Activated T-cell treated with anti-CD3 and anti-CD28 coated beads, Interleukin-2, amount 50 U/mL, for 4 hours (primary cell): Measurements from ENCODE around the gene SLC2A5. TPM values are rescaled to one million over a fixed set of nuclear protein-coding genes. Genes with fewer than 3 reads are reported as not detected.
A peak's percentile ranks its signal among the peaks of the same experiment; 100 is the strongest.

ENCODE experiments used
- ATAC-seq, 2 donors: fragments of 200-7000 bp; cut with Tn5 transposase; one replicate each; pipeline ENCODE4 v1.10.0; 2021
- DNase-seq: peaks from one replicate; pipeline ENCODE4 v3.0.0-alpha.2; 2020
- H3K27me3 Mint-ChIP-seq: one replicate; pipeline ENCODE4 v1.8.0; 2021; ENCODE audit warnings: low read depth, mixed read lengths
- H3K36me3 Mint-ChIP-seq: one replicate; pipeline ENCODE4 v1.8.0; 2022; ENCODE audit warnings: mixed read lengths; ENCODE audit not compliant: insufficient read depth
- H3K4me1 Mint-ChIP-seq: one replicate; pipeline ENCODE4 v1.8.0; 2021; ENCODE audit warnings: low read depth, mixed read lengths
- H3K4me3 Mint-ChIP-seq: one replicate; pipeline ENCODE4 v1.8.0; 2021; ENCODE audit warnings: mild to moderate bottlenecking, moderate library complexity, mixed read lengths
- H3K9me3 Mint-ChIP-seq: one replicate; pipeline ENCODE4 v1.8.0; 2021; ENCODE audit warnings: mixed read lengths
- total RNA-seq, 3 donors: library from RNA; stranded (reverse); gene quantifications; one replicate each; pipeline ENCODE4 v1.2.1, GENCODE V29; 2021

SLC2A5 gene
- total RNA-seq = not detected

- peaks cover 5% of the 10 kb centered on the region for H3K4me1 Mint-ChIP-seq
- no peaks in the 10 kb centered on the region for H3K27me3 Mint-ChIP-seq
- no peaks in the 10 kb centered on the region for H3K9me3 Mint-ChIP-seq
- ATAC-seq (no peak), DNase-seq (no peak)
- peak within 1 kb of the TSS; percentile 30 for H3K4me3 Mint-ChIP-seq
- H3K36me3 Mint-ChIP-seq = no peaks in the 10 kb centered on the region
Observed at GRCh38 chr1:9069326-9070100, at the start of gene SLC2A5. Gene SLC2A5, minus strand, starts transcription at chr1:9069635. Its CDS starts 99 bp downstream, at chr1:9069536.

- no peak overlapping the region for H3K4me3 Mint-ChIP-seq
- ATAC-seq (no peak), DNase-seq (no peak)
- no peaks in the 10 kb centered on the region for H3K27me3 Mint-ChIP-seq
- H3K4me1 Mint-ChIP-seq = peaks cover 17% of the 10 kb centered on the region
- no peaks in the 10 kb centered on the region for H3K36me3 Mint-ChIP-seq
- H3K9me3 Mint-ChIP-seq = no peaks in the 10 kb centered on the region
Observed at GRCh38 chr1:9118186-9118585, 48.8 kb upstream of the SLC2A5 start.

GRCh38 chr1:9115351-9116205 lies 46.1 kb upstream of the SLC2A5 start:
- no peak for DNase-seq
- no peaks in the 10 kb centered on the region for H3K9me3 Mint-ChIP-seq
- no peaks in the 10 kb centered on the region for H3K27me3 Mint-ChIP-seq
- H3K36me3 Mint-ChIP-seq = no peaks in the 10 kb centered on the region
- ATAC-seq = no peak
- H3K4me3 Mint-ChIP-seq = no peak overlapping the region
- peaks cover 2% of the 10 kb centered on the region for H3K4me1 Mint-ChIP-seq

- Mint-ChIP-seq H3K27me3 (no peaks in the 10 kb centered on the region), H3K9me3 (no peaks in the 10 kb centered on the region), H3K36me3 (peaks cover 5% of the 10 kb centered on the region), H3K4me1 (no peaks in the 10 kb centered on the region), H3K4me3 (no peak overlapping the region)
- DNase-seq (no peak), ATAC-seq (no peak)
Observed at GRCh38 chr1:9112961-9113880, 43.8 kb upstream of the SLC2A5 start.

GRCh38 chr1:9111957-9112356 lies 42.5 kb upstream of the SLC2A5 start:
- ATAC-seq = no peak
- H3K36me3 Mint-ChIP-seq = peaks cover 7% of the 10 kb centered on the region
- no peak for DNase-seq
- no peak overlapping the region for H3K4me3 Mint-ChIP-seq
- no peaks in the 10 kb centered on the region for H3K27me3 Mint-ChIP-seq
- H3K9me3 Mint-ChIP-seq = no peaks in the 10 kb centered on the region
- H3K4me1 Mint-ChIP-seq = no peaks in the 10 kb centered on the region

GRCh38 chr1:9111357-9111691 lies 41.9 kb upstream of the SLC2A5 start:
- Mint-ChIP-seq H3K4me3 (no peak overlapping the region), H3K9me3 (no peaks in the 10 kb centered on the region), H3K4me1 (no peaks in the 10 kb centered on the region), H3K36me3 (peaks cover 9% of the 10 kb centered on the region), H3K27me3 (no peaks in the 10 kb centered on the region)
- no peak for DNase-seq
- no peak for ATAC-seq

GRCh38 chr1:9110669-9111356 lies 41.4 kb upstream of the SLC2A5 start:
- Mint-ChIP-seq H3K27me3 (no peaks in the 10 kb centered on the region), H3K4me1 (no peaks in the 10 kb centered on the region), H3K36me3 (peaks cover 9% of the 10 kb centered on the region), H3K9me3 (no peaks in the 10 kb centered on the region), H3K4me3 (no peak overlapping the region)
- peak; percentile 85 for DNase-seq
- ATAC-seq = peak; percentile 76 to 88

GRCh38 chr1:9108056-9108665 lies 38.7 kb upstream of the SLC2A5 start:
- no peaks in the 10 kb centered on the region for H3K9me3 Mint-ChIP-seq
- no peak overlapping the region for H3K4me3 Mint-ChIP-seq
- no peak for DNase-seq
- ATAC-seq = no peak
- peaks cover 9% of the 10 kb centered on the region for H3K36me3 Mint-ChIP-seq
- H3K4me1 Mint-ChIP-seq = no peaks in the 10 kb centered on the region
- no peaks in the 10 kb centered on the region for H3K27me3 Mint-ChIP-seq

GRCh38 chr1:9107136-9107535 lies 37.7 kb upstream of the SLC2A5 start:
- ATAC-seq = no peak
- H3K4me3 Mint-ChIP-seq = no peak overlapping the region
- no peaks in the 10 kb centered on the region for H3K9me3 Mint-ChIP-seq
- DNase-seq = no peak
- H3K36me3 Mint-ChIP-seq = peaks cover 12% of the 10 kb centered on the region
- H3K4me1 Mint-ChIP-seq = no peaks in the 10 kb centered on the region
- no peaks in the 10 kb centered on the region for H3K27me3 Mint-ChIP-seq

GRCh38 chr1:9106286-9106685 lies 36.9 kb upstream of the SLC2A5 start:
- Mint-ChIP-seq H3K9me3 (no peaks in the 10 kb centered on the region), H3K4me1 (no peaks in the 10 kb centered on the region), H3K36me3 (peaks cover 12% of the 10 kb centered on the region), H3K27me3 (no peaks in the 10 kb centered on the region), H3K4me3 (no peak overlapping the region)
- ATAC-seq (no peak), DNase-seq (no peak)

GRCh38 chr1:9105336-9105867 lies 36.0 kb upstream of the SLC2A5 start:
- no peak for ATAC-seq
- H3K4me3 Mint-ChIP-seq = no peak overlapping the region
- H3K36me3 Mint-ChIP-seq = peaks cover 12% of the 10 kb centered on the region
- no peaks in the 10 kb centered on the region for H3K4me1 Mint-ChIP-seq
- no peak for DNase-seq
- H3K9me3 Mint-ChIP-seq = no peaks in the 10 kb centered on the region
- no peaks in the 10 kb centered on the region for H3K27me3 Mint-ChIP-seq

GRCh38 chr1:9101510-9102146 lies 32.2 kb upstream of the SLC2A5 start:
- DNase-seq (no peak), ATAC-seq (peak in 1 of 2 donors; percentile 51)
- peaks cover 3% of the 10 kb centered on the region for H3K36me3 Mint-ChIP-seq
- no peaks in the 10 kb centered on the region for H3K9me3 Mint-ChIP-seq
- H3K4me1 Mint-ChIP-seq = no peaks in the 10 kb centered on the region
- H3K27me3 Mint-ChIP-seq = no peaks in the 10 kb centered on the region
- H3K4me3 Mint-ChIP-seq = no peak overlapping the region

- peaks cover 3% of the 10 kb centered on the region for H3K36me3 Mint-ChIP-seq
- ATAC-seq (no peak), DNase-seq (no peak)
- H3K4me1 Mint-ChIP-seq = no peaks in the 10 kb centered on the region
- H3K27me3 Mint-ChIP-seq = no peaks in the 10 kb centered on the region
- no peaks in the 10 kb centered on the region for H3K9me3 Mint-ChIP-seq
- H3K4me3 Mint-ChIP-seq = no peak overlapping the region
Observed at GRCh38 chr1:9100471-9101043, 31.1 kb upstream of the SLC2A5 start.
